Measurements from ENCODE around the gene COQ8A. TPM values are rescaled to one million over a fixed set of nuclear protein-coding genes. Genes with fewer than 3 reads are reported as not detected.
A peak's percentile ranks its signal among the peaks of the same experiment; 100 is the strongest.
"Not testable (repeated sequence)": the region's sequence is repeated elsewhere in the genome, so short reads cannot be mapped to it uniquely, and the experiment has no call there.

Gene COQ8A
- polyA plus RNA-seq, 4 donors, result 27.9 to 34.4 (median 32.4) TPM

GRCh38 chr1:226920446-226920894 lies 19.6 kb upstream of the COQ8A start:
- DNase-seq (ENCODE audit: low read depth in 4 of 4, low spot score in 3 of 4), result no peak

DNA sequence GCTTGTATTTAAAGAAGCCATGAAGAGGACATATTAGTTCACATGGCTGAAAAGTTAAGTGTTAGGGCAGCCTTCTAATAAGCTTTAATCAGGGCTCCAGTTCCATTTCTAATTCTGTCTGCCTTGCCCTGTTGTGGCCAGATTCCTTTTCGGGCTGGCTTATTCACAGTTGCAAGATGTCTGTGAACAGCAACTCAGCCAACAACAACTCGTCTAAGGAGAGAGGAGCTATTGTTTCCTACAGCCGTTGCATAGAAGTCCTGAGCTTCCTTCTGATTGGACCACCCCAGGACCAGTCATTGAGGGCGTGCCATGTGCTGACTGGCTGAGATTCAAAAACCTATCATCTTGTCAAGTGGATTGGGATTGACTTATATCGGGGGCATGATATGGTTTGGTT lies 18.6 kb upstream of the COQ8A start:
- DNase-seq (ENCODE audit: low read depth in 4 of 4, low spot score in 3 of 4), result no peak

DNA sequence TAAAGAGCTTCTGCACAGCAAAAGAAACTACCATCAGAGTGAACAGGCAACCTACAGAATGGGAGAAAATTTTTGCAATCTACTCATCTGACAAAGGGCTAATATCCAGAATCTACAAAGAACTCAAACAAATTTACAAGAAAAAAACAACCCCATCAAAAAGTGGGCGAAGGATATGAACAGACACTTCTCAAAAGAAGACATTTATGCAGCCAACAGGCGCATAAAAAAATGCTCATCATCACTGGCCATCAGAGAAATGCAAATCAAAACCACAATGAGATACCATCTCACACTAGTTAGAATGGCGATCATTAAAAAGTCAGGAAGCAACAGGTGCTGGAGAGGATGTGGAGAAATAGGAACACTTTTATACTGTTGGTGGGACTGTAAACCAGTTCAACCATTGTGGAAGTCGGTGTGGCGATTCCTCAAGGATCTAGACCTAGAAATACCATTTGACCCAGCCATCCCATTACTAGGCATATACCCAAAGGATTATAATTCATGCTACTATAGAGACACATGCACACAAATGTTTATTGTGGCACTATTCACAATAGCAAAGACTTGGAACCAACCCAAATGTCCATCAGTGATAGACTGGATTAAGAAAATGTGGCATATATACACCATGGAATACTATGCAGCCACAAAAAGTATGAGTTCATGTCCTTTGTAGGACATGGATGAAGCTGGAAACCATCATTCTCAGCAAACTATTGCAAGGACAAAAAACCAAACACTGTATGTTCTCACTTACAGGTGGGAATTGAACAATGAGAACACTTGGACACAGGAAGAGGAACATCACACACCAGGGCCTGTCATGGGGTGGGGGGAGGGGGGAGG lies 10.6 kb upstream of the COQ8A start:
- DNase-seq (ENCODE audit: low read depth in 4 of 4, low spot score in 3 of 4), result not testable (repeated sequence)

DNA sequence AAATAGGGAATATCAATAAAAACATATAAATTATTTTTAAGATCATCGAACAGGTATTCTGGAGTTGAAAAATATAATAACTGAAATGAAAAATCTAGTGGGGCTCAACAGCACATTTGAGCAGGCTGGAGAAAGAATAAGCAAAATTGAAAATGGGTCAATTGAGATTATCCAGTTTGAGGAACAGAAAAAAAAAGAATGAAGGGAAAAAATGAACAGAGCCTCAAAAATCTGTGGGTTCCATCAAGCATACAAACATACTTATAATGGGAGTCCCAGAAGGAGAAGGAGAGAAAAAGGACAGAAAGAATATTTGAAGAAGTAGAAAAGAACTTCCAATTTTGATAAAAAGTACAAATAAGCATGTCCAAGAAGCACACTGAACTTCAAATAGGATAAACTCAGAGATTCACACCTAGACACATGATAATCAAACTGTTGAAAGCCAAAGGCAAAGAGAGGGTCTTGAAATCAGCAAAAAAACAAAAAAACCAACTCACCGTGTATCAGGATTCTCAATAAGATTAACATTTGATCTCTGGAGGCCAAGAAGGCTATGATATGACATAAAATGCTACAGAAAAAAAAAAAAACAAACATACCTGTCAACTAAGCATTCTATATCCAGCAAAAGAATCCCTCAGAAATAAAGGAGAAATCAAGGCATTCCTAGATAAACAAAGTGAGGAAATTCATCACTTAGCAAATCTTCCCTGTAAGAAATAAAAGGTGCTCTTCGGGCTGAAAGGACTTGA lies 5.4 kb upstream of the COQ8A start:
- DNase-seq (ENCODE audit: low read depth in 4 of 4, low spot score in 3 of 4), result no peak

DNA sequence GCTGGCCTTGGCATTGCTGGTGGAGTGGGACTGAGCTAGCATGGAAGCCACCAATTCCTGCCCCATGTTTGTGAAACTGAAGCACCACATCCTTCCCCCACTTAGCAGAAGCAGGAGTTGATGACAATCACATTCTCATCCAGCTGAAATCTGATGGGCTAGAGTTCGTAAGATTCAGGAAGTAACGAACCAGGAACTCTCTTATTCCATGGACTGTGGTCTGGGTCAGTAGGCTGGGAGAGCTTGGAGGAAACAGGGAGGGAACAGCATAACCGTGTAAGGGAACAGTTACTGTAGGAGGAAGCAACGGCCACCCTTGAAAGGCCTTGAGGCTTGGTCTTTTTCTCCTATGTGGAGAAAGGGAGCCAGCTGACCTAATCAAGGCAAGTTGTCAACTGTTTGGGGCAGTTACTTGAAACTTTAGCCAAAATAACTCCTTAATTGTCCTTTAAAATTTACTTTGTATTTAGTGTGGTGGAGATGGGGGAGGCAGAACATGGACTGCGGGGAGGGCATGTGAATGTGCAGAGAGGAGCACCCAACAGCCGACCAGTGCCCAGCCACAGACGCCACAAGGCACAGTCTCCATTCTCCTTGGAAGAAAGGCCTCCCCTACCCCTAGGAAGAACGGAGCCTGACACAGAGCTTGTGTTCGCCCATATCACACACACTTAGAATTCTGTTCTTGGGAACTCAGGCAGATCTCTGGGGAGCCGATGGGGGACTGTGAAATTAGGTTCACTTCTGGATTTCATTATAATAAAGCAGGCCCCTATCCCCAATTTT lies 2.0 kb upstream of the COQ8A start:
- DNase-seq (ENCODE audit: low read depth in 4 of 4, low spot score in 3 of 4), result no peak

DNA sequence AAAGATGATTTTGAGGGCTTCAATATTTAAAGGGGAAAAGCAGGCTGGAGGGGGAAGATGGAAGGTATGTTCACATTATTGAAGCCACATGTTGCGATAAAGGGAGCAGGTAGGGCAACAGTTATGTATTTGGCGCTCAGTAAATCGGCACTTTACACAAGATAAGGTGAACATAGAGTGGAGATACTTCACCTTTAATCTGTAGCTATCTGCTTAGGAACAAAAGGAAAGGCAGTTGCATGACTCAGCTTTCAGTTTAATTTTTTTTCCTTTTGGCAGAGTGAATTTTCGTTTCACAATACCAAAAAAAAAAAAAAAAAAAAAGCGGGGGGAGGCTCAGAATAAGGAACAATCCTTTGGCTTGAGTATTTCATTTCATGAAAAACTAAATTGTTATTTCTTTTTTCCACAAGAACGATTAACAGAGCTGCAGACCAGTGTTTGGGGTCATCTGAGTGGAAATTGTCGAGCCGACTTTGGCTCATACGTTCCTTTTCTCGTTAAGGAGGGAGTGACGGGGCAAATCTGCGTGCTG lies 1.1 kb upstream of the COQ8A start:
- DNase-seq (ENCODE audit: low read depth in 4 of 4, low spot score in 3 of 4), result peak in 1 of 4 donors; percentile 12

- DNase-seq (ENCODE audit: low read depth in 4 of 4, low spot score in 3 of 4), result no peak
Measured at GRCh38 chr1:226939438-226940028, 561 bp upstream of the COQ8A start.

DNA sequence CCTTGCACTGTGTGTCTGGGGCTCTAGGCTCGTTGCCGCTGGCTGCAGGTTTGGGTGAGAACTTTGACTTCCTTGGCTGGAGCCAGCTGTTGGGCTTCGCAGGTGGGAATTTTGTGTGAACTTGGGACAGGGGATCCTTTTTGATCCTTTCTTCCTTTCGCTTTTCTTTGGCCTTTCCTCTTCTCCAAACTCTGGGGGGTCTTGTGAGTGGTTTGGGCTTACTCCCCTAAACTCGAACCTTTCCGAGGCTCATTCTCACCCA lies 643 bp downstream of the COQ8A start:
- DNase-seq (ENCODE audit: low read depth in 4 of 4, low spot score in 3 of 4), result no peak

- no peak for DNase-seq (ENCODE audit: low read depth in 4 of 4, low spot score in 3 of 4)
Measured at GRCh38 chr1:226942392-226942791, 2.3 kb downstream of the COQ8A start.

DNA sequence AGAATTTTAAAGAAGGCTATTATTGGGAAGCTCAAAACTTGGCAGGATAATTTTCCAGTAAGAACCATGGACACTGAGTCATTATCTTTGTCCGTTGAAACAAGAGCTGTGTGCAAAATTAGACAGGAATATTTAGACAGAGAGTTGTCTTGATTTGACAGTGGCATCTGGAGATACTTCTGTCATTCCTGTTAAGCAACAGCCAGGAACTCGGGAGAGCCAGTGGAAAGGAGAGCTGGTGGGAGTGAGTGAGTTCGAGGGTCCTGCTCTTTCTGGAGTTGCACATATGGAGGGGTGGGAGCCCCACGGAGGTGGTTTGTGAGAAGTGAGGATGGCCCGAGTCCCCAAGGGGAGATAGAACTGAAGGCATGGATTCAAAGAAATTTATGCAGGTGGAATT lies 3.1 kb downstream of the COQ8A start:
- no peak for DNase-seq (ENCODE audit: low read depth in 4 of 4, low spot score in 3 of 4)

- DNase-seq (ENCODE audit: low read depth in 4 of 4, low spot score in 3 of 4), result no peak
Measured at GRCh38 chr1:226943927-226944326, 3.8 kb downstream of the COQ8A start.

- peak in 1 of 4 donors; percentile 8 for DNase-seq (ENCODE audit: low read depth in 4 of 4, low spot score in 3 of 4)
Measured at GRCh38 chr1:226945106-226945857, 5.2 kb downstream of the COQ8A start.

- no peak for DNase-seq (ENCODE audit: low read depth in 4 of 4, low spot score in 3 of 4)
Measured at GRCh38 chr1:226945858-226946245, 5.8 kb downstream of the COQ8A start.

DNA sequence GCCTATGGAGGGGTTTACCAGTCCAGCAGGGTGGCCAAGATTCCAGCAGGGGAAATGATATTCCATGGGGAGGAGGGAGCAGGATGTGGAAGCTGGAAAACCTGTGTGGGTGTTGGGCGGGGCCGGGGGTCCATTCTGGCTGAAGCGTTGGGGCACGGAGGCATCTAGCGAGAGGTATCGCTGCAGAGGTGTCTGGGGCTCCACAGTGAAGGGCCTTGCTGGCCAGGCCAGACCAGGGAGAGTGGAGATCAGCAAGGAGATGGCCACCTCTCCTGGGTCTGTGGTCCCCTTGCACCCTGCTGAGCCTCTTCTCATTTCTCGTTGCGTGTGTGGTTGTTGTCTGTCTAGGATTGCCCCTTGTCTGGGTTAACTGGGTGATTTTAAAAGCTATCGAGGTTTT lies 6.2 kb downstream of the COQ8A start:
- no peak for DNase-seq (ENCODE audit: low read depth in 4 of 4, low spot score in 3 of 4)

DNA sequence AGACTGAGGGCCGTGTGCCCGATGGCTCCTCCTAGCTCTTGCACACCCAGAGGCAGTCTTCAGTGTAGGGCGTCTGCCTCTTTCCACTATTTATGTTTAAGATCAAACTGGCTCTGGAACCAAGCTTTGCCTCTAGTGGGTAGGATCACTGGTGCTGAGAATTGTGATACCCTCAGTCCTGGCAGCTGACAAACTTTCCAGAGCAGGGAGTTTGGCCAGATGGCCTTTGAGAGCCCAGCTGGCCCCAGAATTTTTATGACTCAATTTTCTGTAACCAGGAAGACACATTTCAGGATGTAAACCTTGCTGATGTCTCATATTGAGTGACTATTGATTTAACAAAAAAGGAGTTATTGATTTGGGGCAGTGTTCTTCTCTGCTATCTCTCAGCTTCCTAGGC lies 6.7 kb downstream of the COQ8A start:
- DNase-seq (ENCODE audit: low read depth in 4 of 4, low spot score in 3 of 4), result no peak

GRCh38 chr1:226948051-226948450 lies 8.0 kb downstream of the COQ8A start:
- DNase-seq (ENCODE audit: low read depth in 4 of 4, low spot score in 3 of 4), result no peak

DNA sequence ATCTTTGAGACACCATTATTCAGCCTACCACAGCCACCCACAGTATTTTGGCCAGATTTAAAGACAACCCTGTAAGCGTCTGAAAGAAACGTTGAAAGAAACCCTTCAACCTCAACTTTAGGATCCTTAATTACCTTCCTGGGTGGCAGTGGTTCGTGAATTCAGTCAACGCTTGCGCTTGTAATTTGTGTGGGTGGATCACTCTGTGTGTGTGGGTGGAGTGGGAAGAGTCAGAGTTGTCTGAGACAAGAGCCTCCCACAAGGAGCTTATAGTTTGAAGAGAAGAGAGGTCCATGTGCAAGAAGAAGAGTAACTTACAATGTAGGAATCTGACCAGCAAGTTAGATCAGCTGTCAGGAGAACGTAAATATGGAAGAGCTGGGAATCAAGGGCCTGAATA lies 8.4 kb downstream of the COQ8A start:
- DNase-seq (ENCODE audit: low read depth in 4 of 4, low spot score in 3 of 4), result no peak

GRCh38 chr1:226948996-226949395 lies 8.9 kb downstream of the COQ8A start:
- DNase-seq (ENCODE audit: low read depth in 4 of 4, low spot score in 3 of 4), result no peak

- no peak for DNase-seq (ENCODE audit: low read depth in 4 of 4, low spot score in 3 of 4)
Measured at GRCh38 chr1:226949401-226949800, 9.3 kb downstream of the COQ8A start.

DNA sequence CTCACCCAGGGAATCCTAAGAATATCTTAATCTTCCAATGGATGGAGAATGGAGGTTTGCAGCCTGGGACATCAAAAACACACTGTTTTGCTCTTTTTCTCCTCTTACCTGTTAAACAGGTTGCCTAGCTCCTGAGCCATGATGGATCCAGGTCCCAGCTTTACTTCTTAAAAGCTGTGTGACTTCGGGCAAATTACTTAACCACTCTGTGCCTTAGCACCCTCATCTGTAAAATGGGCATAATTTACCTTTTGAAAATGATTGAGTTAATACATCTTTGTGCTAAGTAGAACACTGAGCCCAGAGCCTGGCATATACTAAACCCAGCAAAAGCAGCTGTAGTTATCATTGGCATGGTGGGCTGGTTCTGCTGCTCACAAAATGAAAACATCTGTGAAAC lies 10.2 kb downstream of the COQ8A start:
- DNase-seq (ENCODE audit: low read depth in 4 of 4, low spot score in 3 of 4), result no peak

Data from right renal pelvis (tissue), 4 donors.